Measurements from ENCODE around the gene LIPI.

Gene LIPI

GRCh38 chr21:14073615-14074014 lies 137.1 kb downstream of the LIPI start:
- H3K4me3 ChIP-seq (ENCODE audit: low read depth in 1 of 2, low read length in 1 of 2) = no peak overlapping the region
- TF ChIP-seq CTCF (IDR thresholded peaks at IDR 0.05) = no peak
- no peaks in the 10 kb centered on the region for H3K36me3 ChIP-seq
- H3K4me1 ChIP-seq (ENCODE audit: control insufficient read depth in 1 of 2, insufficient read depth in 1 of 2, low read depth in 1 of 2, low read length in 1 of 2) = no peaks in the 10 kb centered on the region
- no peak overlapping the region for H3K27ac ChIP-seq
- H3K9me3 ChIP-seq = peaks cover 14% of the 10 kb centered on the region
- no peaks in the 10 kb centered on the region for H3K27me3 ChIP-seq

GRCh38 chr21:14072761-14073535 lies 137.8 kb downstream of the LIPI start:
- Histone ChIP-seq H3K4me1 (ENCODE audit: control insufficient read depth in 1 of 2, insufficient read depth in 1 of 2, low read depth in 1 of 2, low read length in 1 of 2) (no peaks in the 10 kb centered on the region), H3K9me3 (peaks cover 14% of the 10 kb centered on the region)
- no peak for TF ChIP-seq CTCF (IDR thresholded peaks at IDR 0.05)

GRCh38 chr21:14071902-14072734 lies 138.6 kb downstream of the LIPI start:
- Histone ChIP-seq H3K4me1 (ENCODE audit: control insufficient read depth in 1 of 2, insufficient read depth in 1 of 2, low read depth in 1 of 2, low read length in 1 of 2) (no peaks in the 10 kb centered on the region), H3K27ac (no peak overlapping the region), H3K9me3 (peaks cover 14% of the 10 kb centered on the region), H3K36me3 (no peaks in the 10 kb centered on the region), H3K4me3 (ENCODE audit: low read depth in 1 of 2, low read length in 1 of 2) (no peak overlapping the region), H3K27me3 (no peaks in the 10 kb centered on the region)
- no peak for TF ChIP-seq CTCF (IDR thresholded peaks at IDR 0.05)

More at GRCh38 chr21:14072761-14073535, 137.8 kb downstream of the LIPI start:
- H3K4me3 ChIP-seq (ENCODE audit: low read depth in 1 of 2, low read length in 1 of 2) = no peak overlapping the region
- no peaks in the 10 kb centered on the region for H3K36me3 ChIP-seq
- H3K27ac ChIP-seq = no peak overlapping the region
- no peaks in the 10 kb centered on the region for H3K27me3 ChIP-seq

- no peak overlapping the region for H3K27ac ChIP-seq
- no peaks in the 10 kb centered on the region for H3K27me3 ChIP-seq
- H3K9me3 ChIP-seq = peaks cover 11% of the 10 kb centered on the region
- H3K4me1 ChIP-seq (ENCODE audit: control insufficient read depth in 1 of 2, insufficient read depth in 1 of 2, low read depth in 1 of 2, low read length in 1 of 2) = no peaks in the 10 kb centered on the region
- TF ChIP-seq CTCF (IDR thresholded peaks at IDR 0.05) = no peak
- no peaks in the 10 kb centered on the region for H3K36me3 ChIP-seq
- no peak overlapping the region for H3K4me3 ChIP-seq (ENCODE audit: low read depth in 1 of 2, low read length in 1 of 2)
Observed at GRCh38 chr21:14070968-14071367, 139.8 kb downstream of the LIPI start.

- TF ChIP-seq CTCF (IDR thresholded peaks at IDR 0.05) = no peak
- Histone ChIP-seq H3K4me3 (ENCODE audit: low read depth in 1 of 2, low read length in 1 of 2) (no peak overlapping the region), H3K27ac (no peak overlapping the region), H3K9me3 (peaks cover 11% of the 10 kb centered on the region), H3K36me3 (no peaks in the 10 kb centered on the region), H3K4me1 (ENCODE audit: control insufficient read depth in 1 of 2, insufficient read depth in 1 of 2, low read depth in 1 of 2, low read length in 1 of 2) (no peaks in the 10 kb centered on the region), H3K27me3 (no peaks in the 10 kb centered on the region)
Observed at GRCh38 chr21:14070049-14070893, 140.5 kb downstream of the LIPI start.

Data from neutrophil (primary cell).